PC-9 (cell line): ENCODE data around the gene GALNT7. TPM values are rescaled to one million over a fixed set of nuclear protein-coding genes. Genes with fewer than 3 reads are reported as not detected.

ENCODE experiments used
- BruUV-seq: library from RNA; stranded (reverse); fragments of 400-500 nt; replicated peaks from 2 replicates; lab custom pipeline; 2021; lab: Mats Ljungman, UMichigan
- CTCF ChIA-PET: fragments of 300-600 bp; sonication (Branson Sonifier 250); formaldehyde crosslinking; loops from one replicate; lab custom pipeline; 2022; ENCODE audit warnings: antibody characterized with exemption; lab: Charles Lee
- POLR2A ChIA-PET: fragments of 300-600 bp; sonication (Branson Sonifier 250); formaldehyde crosslinking; loops from one replicate; lab custom pipeline; 2022; ENCODE audit warnings: antibody characterized with exemption; ENCODE audit not compliant: unreplicated experiment; lab: Charles Lee
- DNase-seq, 2 experiments: peaks; one replicate each; pipeline versions ENCODE4 v3.0.0 to v3.0.0-alpha.2; 2015 to 2022; ENCODE audit warnings: mixed read lengths in 1 of 2
- H2AFZ ChIP-seq: fragments of 200-600 bp; sonication (generic); 2 replicates; pipeline ENCODE4 v1.8.1; 2017; ENCODE audit warnings: antibody characterized with exemption
- H3F3A ChIP-seq: fragments of 200-600 bp; sonication (generic); 2 replicates; pipeline ENCODE4 v1.8.1; 2017; ENCODE audit warnings: antibody characterized with exemption, mild to moderate bottlenecking, low read depth; ENCODE audit not compliant: insufficient read depth
- H3K27ac ChIP-seq: fragments of 200-600 bp; sonication (generic); 2 replicates; pipeline ENCODE4 v1.6.1; 2016; ENCODE audit warnings: mixed run types
- H3K27me3 ChIP-seq: fragments of 200-600 bp; sonication (generic); 2 replicates; pipeline ENCODE4 v1.6.1; 2016; ENCODE audit warnings: low read depth, mixed run types; ENCODE audit not compliant: insufficient read depth
- H3K36me3 ChIP-seq: fragments of 200-600 bp; sonication (generic); 2 replicates; pipeline ENCODE4 v1.6.1; 2016; ENCODE audit warnings: low read depth, mixed run types
- H3K4me1 ChIP-seq: fragments of 200-600 bp; sonication (generic); replicated peaks from 2 replicates; pipeline ENCODE4 v1.6.1; 2016; ENCODE audit warnings: mixed run types; ENCODE audit not compliant: insufficient read depth
- H3K4me2 ChIP-seq: fragments of 200-600 bp; sonication (generic); 2 replicates; pipeline ENCODE4 v1.6.1; 2017; ENCODE audit warnings: mixed run types
- H3K4me3 ChIP-seq: fragments of 200-600 bp; sonication (generic); 2 replicates; pipeline ENCODE4 v1.6.1; 2016; ENCODE audit warnings: mixed run types
- H3K79me2 ChIP-seq: fragments of 200-600 bp; sonication (generic); 2 replicates; pipeline ENCODE4 v1.6.1; 2017; ENCODE audit warnings: low read depth, mixed run types
- H3K9me2 ChIP-seq: fragments of 200-600 bp; sonication (generic); 2 replicates; pipeline ENCODE4 v1.8.1; 2017; ENCODE audit warnings: mild to moderate bottlenecking; ENCODE audit not compliant: insufficient read depth
- H3K9me3 ChIP-seq: fragments of 200-600 bp; sonication (generic); 2 replicates; pipeline ENCODE4 v1.8.1; 2016; ENCODE audit warnings: low read depth; ENCODE audit not compliant: insufficient read depth
- H4K20me1 ChIP-seq: fragments of 200-600 bp; sonication (generic); 2 replicates; pipeline ENCODE4 v1.8.1; 2017; ENCODE audit not compliant: insufficient read depth
- EZH2 ChIP-seq: fragments of 200-600 bp; sonication (generic); IDR thresholded peaks from 2 replicates; pipeline ENCODE4 v1.8.0; 2017; ENCODE audit warnings: antibody characterized with exemption, low read depth
- intact Hi-C: fragments of 100-400 bp; cut with micrococcal nuclease; formaldehyde crosslinking; loops from one replicate; pipeline ENCODE4 v1.10.0; 2022; ENCODE audit not compliant: unreplicated experiment
- total RNA-seq: library from RNA; stranded (reverse); gene quantifications from 2 replicates; pipeline ENCODE4 v1.2.3, GENCODE V29; 2021
- TF ChIP-seq, protein P1 (sequence below): fragments of 200-600 bp; sonication (generic); conservative IDR thresholded peaks from 2 replicates; pipeline ENCODE4 v1.6.1; 2017; ENCODE audit warnings: mixed run types, antibody characterized with exemption, mild to moderate bottlenecking, moderate library complexity

GALNT7 gene
- total RNA-seq, 1 experiment from 2014 or later = 57.2 TPM

DNA sequence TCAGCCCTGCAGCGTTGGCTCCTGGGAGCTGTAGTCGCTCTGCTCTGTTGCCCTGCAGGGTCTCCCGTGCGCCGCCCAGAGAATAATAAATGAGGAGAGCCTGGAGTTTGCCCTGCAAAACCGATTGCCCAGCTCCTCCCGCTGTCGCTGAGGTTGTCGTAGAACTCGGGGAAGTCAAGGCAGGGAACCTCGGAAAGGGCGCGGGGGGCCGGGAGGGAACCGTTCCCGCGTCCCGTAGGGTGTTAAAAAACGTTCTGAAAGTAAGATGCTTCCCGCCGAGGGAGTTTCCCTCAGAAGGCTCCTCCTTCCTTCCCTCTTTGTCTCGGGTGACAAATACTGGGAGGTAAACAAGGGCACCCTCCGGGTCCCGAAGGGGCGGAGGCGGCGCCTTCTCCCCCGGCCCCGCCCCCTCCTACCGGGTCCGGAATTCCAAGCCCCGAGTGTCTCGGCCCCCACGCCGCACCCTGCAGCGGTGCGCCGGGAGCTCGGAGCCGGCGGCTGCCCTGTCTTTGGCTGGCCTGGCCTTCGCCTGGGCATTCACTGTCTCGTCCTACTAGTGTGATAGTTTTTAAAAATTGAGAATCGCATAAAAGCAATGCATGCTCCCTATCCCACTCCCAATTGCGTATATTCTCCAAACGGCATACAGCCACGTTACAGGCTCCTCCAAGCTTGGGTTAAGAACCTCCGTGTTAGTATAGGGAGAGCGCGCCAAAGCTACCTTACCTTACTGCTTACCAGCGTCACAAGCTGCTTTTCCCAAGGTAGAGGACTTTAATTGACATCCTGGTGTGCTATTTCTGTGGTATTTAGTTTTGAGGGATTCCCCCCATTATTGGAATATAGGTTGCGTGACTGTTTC lies 166.5 kb downstream of the GALNT7 start:
- ChIA-PET POLR2A (interaction anchor here (0.5 to 1.0 kb wide), 7 partner anchors 34 to 337 kb away, joined by 3 to 7 read pairs (median 4); no protein-coding TSS in a partner anchor), CTCF (interaction anchor here (0.5 to 0.6 kb wide), 2 partner anchors 165 to 1339 kb away, joined by 3 to 5 read pairs; no protein-coding TSS in a partner anchor)
- Histone ChIP-seq H4K20me1 (no peaks in the 10 kb centered on the region), H3F3A (peaks cover 13% of the 10 kb centered on the region; the same call in 1 of the 2 replicates), H3K9me3 (no peaks in the 10 kb centered on the region), H3K4me2 (peak overlapping the region; percentile 98), H2AFZ (peak overlapping the region; percentile 99), H3K27ac (peak overlapping the region; percentile 73), H3K27me3 (no peaks in the 10 kb centered on the region), H3K9me2 (no peaks in the 10 kb centered on the region), H3K79me2 (peaks cover 31% of the 10 kb centered on the region), H3K4me3 (peak overlapping the region; percentile 96), H3K4me1 (peaks cover 25% of the 10 kb centered on the region), H3K36me3 (no peaks in the 10 kb centered on the region)
- intact Hi-C loops = loop anchor here (1.0 kb wide), 2 partner anchors 35 to 144 kb away; partner anchors contain the start of gene SAP30
- TF ChIP-seq, protein P1, sequence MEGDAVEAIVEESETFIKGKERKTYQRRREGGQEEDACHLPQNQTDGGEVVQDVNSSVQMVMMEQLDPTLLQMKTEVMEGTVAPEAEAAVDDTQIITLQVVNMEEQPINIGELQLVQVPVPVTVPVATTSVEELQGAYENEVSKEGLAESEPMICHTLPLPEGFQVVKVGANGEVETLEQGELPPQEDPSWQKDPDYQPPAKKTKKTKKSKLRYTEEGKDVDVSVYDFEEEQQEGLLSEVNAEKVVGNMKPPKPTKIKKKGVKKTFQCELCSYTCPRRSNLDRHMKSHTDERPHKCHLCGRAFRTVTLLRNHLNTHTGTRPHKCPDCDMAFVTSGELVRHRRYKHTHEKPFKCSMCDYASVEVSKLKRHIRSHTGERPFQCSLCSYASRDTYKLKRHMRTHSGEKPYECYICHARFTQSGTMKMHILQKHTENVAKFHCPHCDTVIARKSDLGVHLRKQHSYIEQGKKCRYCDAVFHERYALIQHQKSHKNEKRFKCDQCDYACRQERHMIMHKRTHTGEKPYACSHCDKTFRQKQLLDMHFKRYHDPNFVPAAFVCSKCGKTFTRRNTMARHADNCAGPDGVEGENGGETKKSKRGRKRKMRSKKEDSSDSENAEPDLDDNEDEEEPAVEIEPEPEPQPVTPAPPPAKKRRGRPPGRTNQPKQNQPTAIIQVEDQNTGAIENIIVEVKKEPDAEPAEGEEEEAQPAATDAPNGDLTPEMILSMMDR = 0 out of 2 replicates have a peak, but pooled peaks have one; percentile 6
- TF ChIP-seq EZH2 = no peak
- peak; percentile 74 to 90 for DNase-seq
- BruUV-seq = TSS peak; percentile 82

DNA sequence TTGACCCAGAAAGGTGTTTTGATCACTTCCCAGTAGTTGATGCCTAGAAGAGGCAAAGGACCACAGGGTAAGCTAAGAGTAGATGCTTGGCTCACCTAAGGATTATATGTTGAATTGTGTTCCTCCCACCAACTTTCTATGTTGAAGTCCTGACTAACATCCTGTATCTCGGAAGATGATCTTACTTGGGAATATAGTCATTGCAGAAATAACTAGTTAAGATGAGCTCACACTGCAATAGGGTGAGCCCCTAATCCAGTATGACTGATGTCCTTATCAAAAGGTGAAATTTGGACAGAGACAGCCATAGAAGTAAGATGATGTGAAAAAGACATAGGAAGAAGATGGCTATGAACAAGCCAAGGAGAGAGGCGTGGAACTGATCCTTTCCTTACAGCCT lies 168.9 kb downstream of the GALNT7 start:
- BruUV-seq = no TSS peak
- intact Hi-C loops = no loop called here
- Histone ChIP-seq H3K36me3 (no peaks in the 10 kb centered on the region), H3K4me1 (peaks cover 14% of the 10 kb centered on the region), H3K27ac (no peak overlapping the region), H3K9me2 (no peaks in the 10 kb centered on the region), H3K4me2 (no peak overlapping the region), H2AFZ (no peak overlapping the region), H3F3A (0 out of 2 replicates have a peak, but pooled peaks cover 4% of the 10 kb centered on the region), H3K4me3 (no peak overlapping the region), H3K79me2 (peaks cover 16% of the 10 kb centered on the region), H4K20me1 (no peaks in the 10 kb centered on the region), H3K9me3 (no peaks in the 10 kb centered on the region), H3K27me3 (no peaks in the 10 kb centered on the region)
- no peak for TF ChIP-seq EZH2
- TF ChIP-seq, protein P1 = no peak
- POLR2A ChIA-PET = no interaction called here
- no peak for DNase-seq
- CTCF ChIA-PET = no interaction called here

DNA sequence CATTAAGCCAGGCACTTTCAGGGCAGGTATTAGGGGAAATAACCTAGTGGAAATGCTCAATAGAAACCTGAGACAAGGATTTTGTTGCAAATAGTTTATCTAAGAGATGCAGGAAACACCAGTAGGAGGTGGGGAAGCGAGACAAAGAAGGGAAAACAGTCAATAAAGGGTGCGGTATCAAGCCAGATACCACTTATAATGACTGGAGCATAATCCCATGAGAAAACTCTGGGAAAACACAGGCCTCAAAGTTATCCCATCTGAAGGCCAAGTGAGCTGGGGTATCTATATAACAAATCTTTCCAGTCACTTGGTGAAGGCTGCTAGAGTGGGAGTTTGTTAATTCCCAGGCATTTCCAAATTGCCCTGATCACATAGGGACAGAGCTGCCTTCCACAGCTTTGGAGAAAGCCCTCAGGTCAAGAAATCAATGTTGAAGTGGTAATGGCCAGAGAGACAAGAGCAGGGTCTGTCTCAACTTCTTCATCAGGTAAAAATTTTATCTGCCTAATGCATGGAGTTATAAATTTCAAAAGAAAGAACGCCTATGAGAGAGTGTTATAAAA lies 175.3 kb downstream of the GALNT7 start:
- intact Hi-C loops = no loop called here
- Histone ChIP-seq H3K79me2 (no peaks in the 10 kb centered on the region), H3K27me3 (no peaks in the 10 kb centered on the region), H3K4me2 (no peak overlapping the region), H3K4me1 (no peaks in the 10 kb centered on the region), H3K9me2 (no peaks in the 10 kb centered on the region), H3F3A (no peaks in the 10 kb centered on the region), H3K36me3 (no peaks in the 10 kb centered on the region), H2AFZ (no peak overlapping the region), H4K20me1 (no peaks in the 10 kb centered on the region), H3K4me3 (no peak overlapping the region), H3K27ac (no peak overlapping the region), H3K9me3 (no peaks in the 10 kb centered on the region)
- no peak for TF ChIP-seq EZH2
- TF ChIP-seq, protein P1 = no peak
- ChIA-PET CTCF (no interaction called here), POLR2A (no interaction called here)
- BruUV-seq = no TSS peak
- DNase-seq = no peak
